DND-41 (cell line): ENCODE data around the gene GNAS-AS1.
"Not testable (repeated sequence)": the region's sequence is repeated elsewhere in the genome, so short reads cannot be mapped to it uniquely, and the experiment has no call there.

ENCODE experiments used
- ATAC-seq: fragments of 200-7000 bp; cut with Tn5 transposase; 3 replicates; pipeline ENCODE4 v1.9.1; 2021; ENCODE audit warnings: low read depth; ENCODE audit not compliant: insufficient read depth
- DNase-seq: peaks from one replicate; pipeline ENCODE4 v3.0.0-alpha.2; 2020
- H2AFZ ChIP-seq: 2 replicates; pipeline ENCODE4 v1.6.0; 2012; ENCODE audit warnings: low read depth, low read length
- H3K27ac ChIP-seq: 2 replicates; pipeline ENCODE4 v1.5.1; 2012; ENCODE audit warnings: low read length, inconsistent platforms
- H3K27me3 ChIP-seq: fragments of 200-600 bp; sonication (generic); 2 replicates; pipeline ENCODE4 v1.6.0; 2012; ENCODE audit warnings: low read length, mild to moderate bottlenecking, inconsistent platforms; ENCODE audit not compliant: insufficient read depth, poor library complexity
- H3K36me3 ChIP-seq: 2 replicates; pipeline ENCODE4 v1.5.1; 2012; ENCODE audit warnings: low read length, inconsistent platforms; ENCODE audit not compliant: insufficient read depth
- H3K4me1 ChIP-seq: 2 replicates; pipeline ENCODE4 v1.5.1; 2012; ENCODE audit warnings: mild to moderate bottlenecking, low read length; ENCODE audit not compliant: insufficient read depth
- H3K4me2 ChIP-seq: 2 replicates; pipeline ENCODE4 v1.6.0; 2012; ENCODE audit warnings: mild to moderate bottlenecking, moderate library complexity, low read length, inconsistent platforms; ENCODE audit not compliant: insufficient read depth
- H3K4me3 ChIP-seq, 2 experiments: fragments of 200-600 bp in 1 of 2; shearing (Covaris generic) in 1 of 2; 2 replicates each; pipeline ENCODE4 v1.5.1; 2012 to 2016; ENCODE audit warnings: inconsistent platforms in 2 of 2, low read length in 2 of 2, mild to moderate bottlenecking in 2 of 2, low read depth in 1 of 2, moderate library complexity in 1 of 2
- H3K79me2 ChIP-seq: 2 replicates; pipeline ENCODE4 v1.6.0; 2012; ENCODE audit warnings: low read length, inconsistent platforms; ENCODE audit not compliant: insufficient read depth
- H3K9ac ChIP-seq: 2 replicates; pipeline ENCODE4 v1.6.0; 2012; ENCODE audit warnings: low read depth, mild to moderate bottlenecking, inconsistent platforms, low read length, moderate library complexity
- H3K9me3 ChIP-seq: 2 replicates; pipeline ENCODE4 v1.5.1; 2012; ENCODE audit warnings: low read length, moderate library complexity, mild to moderate bottlenecking, inconsistent platforms; ENCODE audit not compliant: insufficient read depth, severe bottlenecking
- H4K20me1 ChIP-seq: 2 replicates; pipeline ENCODE4 v1.6.0; 2012; ENCODE audit warnings: low read length; ENCODE audit not compliant: insufficient read depth
- EZH2 ChIP-seq: IDR thresholded peaks from 3 replicates; pipeline ENCODE4 v1.6.1; 2012; ENCODE audit warnings: borderline replicate concordance, low read depth, mild to moderate bottlenecking, moderate library complexity, low read length, inconsistent platforms; ENCODE audit not compliant: severe bottlenecking
- TF ChIP-seq, protein P1 (sequence below): IDR thresholded peaks from 2 replicates; pipeline ENCODE4 v1.5.1; 2012; ENCODE audit warnings: borderline replicate concordance, low read length, moderate library complexity, mild to moderate bottlenecking; ENCODE audit not compliant: poor library complexity, severe bottlenecking; ENCODE audit errors: extremely low read depth

Gene GNAS-AS1

DNA sequence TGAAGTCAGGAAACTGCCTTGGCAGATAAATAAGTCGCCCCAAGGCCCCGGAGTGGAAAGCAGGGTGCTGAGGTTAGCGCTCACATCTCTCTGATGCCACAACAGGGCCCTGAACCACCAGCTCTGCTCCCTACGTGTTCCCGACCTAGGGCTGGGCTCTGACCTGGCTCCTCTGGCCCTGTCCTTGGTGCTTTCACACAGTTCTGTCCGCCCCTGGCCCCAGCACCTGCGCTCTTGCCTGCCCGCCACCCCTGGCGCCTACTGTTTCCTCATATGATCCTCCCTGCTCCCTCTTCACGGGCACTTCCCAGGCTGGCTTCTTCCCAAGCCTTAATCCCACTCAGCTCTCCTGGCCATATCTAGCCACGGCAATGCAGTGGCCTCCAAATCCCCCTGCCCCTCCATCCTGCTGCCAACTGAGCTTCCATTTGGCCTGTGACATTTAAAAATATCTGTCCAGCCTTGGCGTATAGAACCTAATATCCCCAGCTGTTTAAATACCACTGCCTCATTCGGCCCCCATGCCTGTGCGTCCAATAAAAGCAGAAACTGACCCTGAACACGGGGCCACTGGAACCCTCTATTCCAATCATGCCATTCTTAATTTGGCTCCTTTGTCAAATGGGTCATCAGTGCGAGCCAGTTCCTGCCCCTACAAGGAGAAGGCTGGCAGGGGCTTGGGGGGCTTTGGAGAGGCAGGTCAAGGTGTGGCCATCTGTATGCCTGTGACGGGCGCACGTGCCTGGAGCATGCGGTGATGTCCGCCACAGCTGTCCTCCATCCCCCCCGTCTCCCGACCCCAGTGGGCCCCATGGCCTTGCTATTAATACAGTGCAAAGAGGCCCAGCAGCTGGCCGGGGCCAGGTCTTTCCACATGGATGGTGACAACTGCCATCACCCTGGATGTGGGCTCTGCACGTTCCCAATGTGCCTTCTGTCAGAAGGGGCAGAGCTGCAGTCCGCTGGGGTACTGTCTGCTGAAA lies 27.7 kb downstream of the GNAS-AS1 start:
- H3K79me2 ChIP-seq, result no peaks in the 10 kb centered on the region
- H3K4me3 ChIP-seq, result no peak overlapping the region
- H3K36me3 ChIP-seq, result no peaks in the 10 kb centered on the region
- TF ChIP-seq EZH2, result no peak
- TF ChIP-seq, protein P1, sequence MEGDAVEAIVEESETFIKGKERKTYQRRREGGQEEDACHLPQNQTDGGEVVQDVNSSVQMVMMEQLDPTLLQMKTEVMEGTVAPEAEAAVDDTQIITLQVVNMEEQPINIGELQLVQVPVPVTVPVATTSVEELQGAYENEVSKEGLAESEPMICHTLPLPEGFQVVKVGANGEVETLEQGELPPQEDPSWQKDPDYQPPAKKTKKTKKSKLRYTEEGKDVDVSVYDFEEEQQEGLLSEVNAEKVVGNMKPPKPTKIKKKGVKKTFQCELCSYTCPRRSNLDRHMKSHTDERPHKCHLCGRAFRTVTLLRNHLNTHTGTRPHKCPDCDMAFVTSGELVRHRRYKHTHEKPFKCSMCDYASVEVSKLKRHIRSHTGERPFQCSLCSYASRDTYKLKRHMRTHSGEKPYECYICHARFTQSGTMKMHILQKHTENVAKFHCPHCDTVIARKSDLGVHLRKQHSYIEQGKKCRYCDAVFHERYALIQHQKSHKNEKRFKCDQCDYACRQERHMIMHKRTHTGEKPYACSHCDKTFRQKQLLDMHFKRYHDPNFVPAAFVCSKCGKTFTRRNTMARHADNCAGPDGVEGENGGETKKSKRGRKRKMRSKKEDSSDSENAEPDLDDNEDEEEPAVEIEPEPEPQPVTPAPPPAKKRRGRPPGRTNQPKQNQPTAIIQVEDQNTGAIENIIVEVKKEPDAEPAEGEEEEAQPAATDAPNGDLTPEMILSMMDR, result no peak
- H3K9ac ChIP-seq, result no peak overlapping the region
- peaks cover 5% of the 10 kb centered on the region for H3K9me3 ChIP-seq
- no peaks in the 10 kb centered on the region for H3K4me1 ChIP-seq
- no peak overlapping the region for H3K27ac ChIP-seq
- H3K4me2 ChIP-seq, result no peak overlapping the region
- no peak overlapping the region for H2AFZ ChIP-seq
- DNase-seq (no peak), ATAC-seq (no peak)
- H3K27me3 ChIP-seq, result peaks cover 2% of the 10 kb centered on the region
- H4K20me1 ChIP-seq, result no peaks in the 10 kb centered on the region; the same call in 1 of the 2 replicates

DNA sequence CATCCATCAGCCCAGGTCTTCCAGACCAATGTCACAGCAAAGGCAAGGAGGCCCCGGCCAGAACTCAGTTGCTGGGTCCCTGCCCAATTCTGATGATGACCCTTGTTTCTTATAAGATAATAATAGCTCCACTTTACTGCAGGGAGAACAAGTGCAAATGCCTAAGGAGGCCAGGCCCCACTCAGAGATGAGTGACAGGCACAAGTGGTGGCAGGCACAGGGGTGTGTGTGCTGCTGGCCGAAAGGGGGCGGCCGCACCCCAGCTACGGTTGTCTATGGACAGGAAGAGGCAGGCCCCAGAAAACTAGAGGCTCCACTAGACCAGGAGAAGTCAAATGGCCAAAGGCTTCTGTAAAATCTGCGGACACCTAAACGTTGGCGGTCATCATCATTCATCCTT lies 28.6 kb downstream of the GNAS-AS1 start:
- TF ChIP-seq EZH2, result no peak
- TF ChIP-seq, protein P1, result no peak
- Histone ChIP-seq H3K4me3 (no peak overlapping the region), H3K9me3 (peaks cover 5% of the 10 kb centered on the region), H3K9ac (no peak overlapping the region), H3K4me1 (no peaks in the 10 kb centered on the region), H3K4me2 (no peak overlapping the region), H3K36me3 (no peaks in the 10 kb centered on the region), H3K27ac (no peak overlapping the region), H3K27me3 (no peaks in the 10 kb centered on the region), H4K20me1 (no peaks in the 10 kb centered on the region; the same call in 1 of the 2 replicates), H3K79me2 (no peaks in the 10 kb centered on the region), H2AFZ (no peak overlapping the region)
- ATAC-seq (no peak), DNase-seq (no peak)

DNA sequence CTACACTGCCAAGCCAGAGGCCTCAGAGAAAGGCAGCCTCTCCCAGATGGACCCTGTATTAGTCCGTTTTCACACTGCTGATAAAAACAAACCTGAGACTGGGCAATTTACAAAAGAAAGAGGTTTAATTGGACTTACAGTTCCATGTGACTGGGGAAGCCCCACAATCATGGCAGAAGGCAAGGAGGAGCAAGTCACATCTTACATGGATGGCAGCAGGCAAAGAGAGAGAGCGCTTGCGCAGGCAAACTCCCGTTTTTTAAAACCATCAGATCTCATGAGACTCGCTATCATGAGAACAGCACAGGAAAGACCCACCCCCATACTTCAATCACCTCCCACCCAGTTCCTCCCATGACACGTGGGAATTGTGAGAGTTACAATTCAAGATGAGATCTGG lies 30.2 kb downstream of the GNAS-AS1 start:
- not testable (repeated sequence) for H3K27me3 ChIP-seq, H4K20me1 ChIP-seq, H2AFZ ChIP-seq, H3K79me2 ChIP-seq, H3K27ac ChIP-seq, ATAC-seq, H3K9me3 ChIP-seq, H3K4me3 ChIP-seq, DNase-seq, H3K4me1 ChIP-seq, H3K36me3 ChIP-seq, H3K4me2 ChIP-seq, H3K9ac ChIP-seq

DNA sequence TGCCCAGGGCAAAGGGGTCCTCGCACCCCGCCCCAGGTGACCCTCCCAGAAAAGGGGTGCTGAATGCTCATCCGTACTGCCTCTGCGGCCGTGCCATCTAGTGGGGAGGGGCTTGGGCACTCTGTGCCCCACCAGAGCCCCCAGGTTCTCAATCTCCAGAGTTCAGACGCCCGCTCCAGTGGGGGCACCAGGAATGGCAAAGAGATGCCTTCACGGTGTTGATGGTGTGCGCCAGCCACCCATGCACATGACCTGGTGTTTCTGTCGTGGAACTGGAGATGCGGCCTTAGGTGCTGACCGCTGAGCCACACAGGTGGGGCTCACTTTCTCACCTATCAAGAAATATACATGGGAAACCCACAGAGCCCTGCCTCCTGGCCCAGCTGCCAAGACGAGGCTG lies 30.8 kb downstream of the GNAS-AS1 start:
- H3K4me1 ChIP-seq, result peaks cover 10% of the 10 kb centered on the region
- no peak overlapping the region for H3K9ac ChIP-seq
- no peak overlapping the region for H3K4me2 ChIP-seq
- H2AFZ ChIP-seq, result no peak overlapping the region
- ATAC-seq (no peak), DNase-seq (no peak)
- no peaks in the 10 kb centered on the region for H3K36me3 ChIP-seq
- no peak overlapping the region for H3K4me3 ChIP-seq
- H3K9me3 ChIP-seq, result peaks cover 5% of the 10 kb centered on the region
- H3K79me2 ChIP-seq, result no peaks in the 10 kb centered on the region
- no peaks in the 10 kb centered on the region for H3K27me3 ChIP-seq
- TF ChIP-seq, protein P1, result no peak
- no peak for TF ChIP-seq EZH2
- no peaks in the 10 kb centered on the region; the same call in 1 of the 2 replicates for H4K20me1 ChIP-seq
- H3K27ac ChIP-seq, result no peak overlapping the region
